Smooth muscle cell (in vitro differentiated cells): ENCODE data around the gene CDK19. TPM values are rescaled to one million over a fixed set of nuclear protein-coding genes. Genes with fewer than 3 reads are reported as not detected.

Source experiments
- DNase-seq: peaks from one replicate; lab custom pipeline; 2025; ENCODE audit not compliant: unreplicated experiment; lab: John Stamatoyannopoulos, UW
- H2AFZ ChIP-seq: fragments of 200-600 bp; sonication (generic); 2 replicates; pipeline ENCODE4 v1.6.0; 2016; ENCODE audit warnings: antibody characterized with exemption, low read depth, mild to moderate bottlenecking
- H3F3A ChIP-seq: fragments of 200-600 bp; sonication (generic); 2 replicates; pipeline ENCODE4 v1.6.0; 2017; ENCODE audit warnings: antibody characterized with exemption, low read depth
- H3K27ac ChIP-seq: fragments of 200-600 bp; sonication (generic); 2 replicates; pipeline ENCODE4 v1.5.1; 2016; ENCODE audit warnings: low read depth, mild to moderate bottlenecking
- H3K27me3 ChIP-seq: fragments of 200-600 bp; sonication (generic); 2 replicates; pipeline ENCODE4 v1.6.1; 2016; ENCODE audit warnings: low read depth, mild to moderate bottlenecking
- H3K36me3 ChIP-seq: fragments of 200-600 bp; sonication (generic); 2 replicates; pipeline ENCODE4 v1.5.1; 2016; ENCODE audit warnings: low read depth
- H3K4me1 ChIP-seq: fragments of 200-600 bp; sonication (generic); 2 replicates; pipeline ENCODE4 v1.5.1; 2016; ENCODE audit warnings: low read depth
- H3K4me2 ChIP-seq: fragments of 200-600 bp; sonication (generic); 2 replicates; pipeline ENCODE4 v1.6.0; 2016; ENCODE audit warnings: mild to moderate bottlenecking
- H3K4me3 ChIP-seq: fragments of 200-600 bp; sonication (generic); 2 replicates; pipeline ENCODE4 v1.5.1; 2016; ENCODE audit warnings: mild to moderate bottlenecking
- H3K79me2 ChIP-seq: fragments of 200-600 bp; sonication (generic); 2 replicates; pipeline ENCODE4 v1.6.0; 2016; ENCODE audit warnings: low read depth, mild to moderate bottlenecking
- H3K9ac ChIP-seq: fragments of 200-600 bp; sonication (generic); 2 replicates; pipeline ENCODE4 v1.6.0; 2016; ENCODE audit warnings: low read depth
- H3K9me3 ChIP-seq: fragments of 200-600 bp; sonication (generic); replicated peaks from 2 replicates; pipeline ENCODE4 v1.5.1; 2016; ENCODE audit warnings: low read depth
- H4K20me1 ChIP-seq: fragments of 200-600 bp; sonication (generic); 2 replicates; pipeline ENCODE4 v1.6.0; 2016; ENCODE audit warnings: low read depth
- WGBS: methylation state at CpG from one replicate; pipeline ENCODE4 v1.1.7; 2016; ENCODE audit warnings: low lambda C conversion rate; 5-methylcytosine and 5-hydroxymethylcytosine counted together
- polyA plus RNA-seq: library from polyadenylated mRNA; unstranded; fragments of >200 nt; fragmentation: Nextera tagmentation; extraction: Ambion mirVana; gene quantifications from 2 replicates; pipeline ENCODE4 v1.2.1, GENCODE V29; 2016
- total RNA-seq: library from RNA; depleted of rRNA; stranded (reverse); fragments of >200 nt; gene quantifications from 2 replicates; pipeline ENCODE4 v1.2.3, GENCODE V29; 2014
- TF ChIP-seq, protein P1 (sequence below): fragments of 200-600 bp; sonication (generic); IDR thresholded peaks from 2 replicates; pipeline ENCODE4 v1.5.1; 2017; ENCODE audit warnings: borderline replicate concordance, mild to moderate bottlenecking, antibody characterized with exemption; ENCODE audit not compliant: insufficient read depth, poor library complexity, severe bottlenecking

The CDK19 gene
- total and polyA plus RNA-seq, 2 experiments from 2014 or later: 3.7 to 14.0 TPM

DNA sequence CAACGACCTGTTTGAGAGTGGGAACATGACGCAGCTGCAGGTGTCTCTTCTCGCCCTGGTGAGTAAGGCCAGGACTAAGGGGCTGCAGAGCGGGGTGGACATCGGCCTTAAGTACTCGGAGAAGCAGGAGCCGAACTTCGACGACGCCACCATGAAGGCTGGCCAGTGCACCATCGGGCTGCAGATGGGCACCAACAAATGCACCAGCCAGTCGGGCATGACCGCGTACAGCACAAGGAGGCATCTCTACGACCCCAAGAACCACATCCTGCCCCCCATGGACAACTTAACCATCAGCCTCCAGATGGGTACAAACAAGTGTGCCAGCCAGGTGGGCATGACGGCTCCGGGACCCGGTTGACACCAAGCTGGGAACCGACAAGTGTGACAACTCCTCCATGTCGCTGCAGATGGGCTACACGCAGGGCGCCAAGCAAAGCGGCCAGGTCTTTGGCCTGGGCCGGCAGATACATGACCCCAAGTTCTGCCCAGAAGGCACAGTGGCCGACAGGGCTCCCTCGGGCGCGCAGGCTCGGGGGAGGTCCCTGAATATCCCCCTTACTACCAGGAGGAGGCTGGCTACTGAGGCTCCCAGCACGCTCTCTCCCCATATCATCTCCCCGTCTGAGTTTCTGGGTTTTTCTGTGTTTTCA lies 43.4 kb upstream of the CDK19 start:
- H3K4me1 ChIP-seq: no peaks in the 10 kb centered on the region
- no peaks in the 10 kb centered on the region for H3K9me3 ChIP-seq
- H3K4me3 ChIP-seq: no peak overlapping the region
- no peaks in the 10 kb centered on the region for H3F3A ChIP-seq
- TF ChIP-seq, protein P1, sequence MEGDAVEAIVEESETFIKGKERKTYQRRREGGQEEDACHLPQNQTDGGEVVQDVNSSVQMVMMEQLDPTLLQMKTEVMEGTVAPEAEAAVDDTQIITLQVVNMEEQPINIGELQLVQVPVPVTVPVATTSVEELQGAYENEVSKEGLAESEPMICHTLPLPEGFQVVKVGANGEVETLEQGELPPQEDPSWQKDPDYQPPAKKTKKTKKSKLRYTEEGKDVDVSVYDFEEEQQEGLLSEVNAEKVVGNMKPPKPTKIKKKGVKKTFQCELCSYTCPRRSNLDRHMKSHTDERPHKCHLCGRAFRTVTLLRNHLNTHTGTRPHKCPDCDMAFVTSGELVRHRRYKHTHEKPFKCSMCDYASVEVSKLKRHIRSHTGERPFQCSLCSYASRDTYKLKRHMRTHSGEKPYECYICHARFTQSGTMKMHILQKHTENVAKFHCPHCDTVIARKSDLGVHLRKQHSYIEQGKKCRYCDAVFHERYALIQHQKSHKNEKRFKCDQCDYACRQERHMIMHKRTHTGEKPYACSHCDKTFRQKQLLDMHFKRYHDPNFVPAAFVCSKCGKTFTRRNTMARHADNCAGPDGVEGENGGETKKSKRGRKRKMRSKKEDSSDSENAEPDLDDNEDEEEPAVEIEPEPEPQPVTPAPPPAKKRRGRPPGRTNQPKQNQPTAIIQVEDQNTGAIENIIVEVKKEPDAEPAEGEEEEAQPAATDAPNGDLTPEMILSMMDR: no peak
- no peak overlapping the region for H3K9ac ChIP-seq
- H3K27ac ChIP-seq: no peak overlapping the region
- no peaks in the 10 kb centered on the region for H3K27me3 ChIP-seq
- DNase-seq: no peak
- H2AFZ ChIP-seq: no peak overlapping the region
- no peaks in the 10 kb centered on the region for H4K20me1 ChIP-seq
- WGBS: 97% methylated on average over 31 of the region's 31 CpGs
- H3K79me2 ChIP-seq: no peaks in the 10 kb centered on the region
- no peak overlapping the region for H3K4me2 ChIP-seq
- H3K36me3 ChIP-seq: no peaks in the 10 kb centered on the region

DNA sequence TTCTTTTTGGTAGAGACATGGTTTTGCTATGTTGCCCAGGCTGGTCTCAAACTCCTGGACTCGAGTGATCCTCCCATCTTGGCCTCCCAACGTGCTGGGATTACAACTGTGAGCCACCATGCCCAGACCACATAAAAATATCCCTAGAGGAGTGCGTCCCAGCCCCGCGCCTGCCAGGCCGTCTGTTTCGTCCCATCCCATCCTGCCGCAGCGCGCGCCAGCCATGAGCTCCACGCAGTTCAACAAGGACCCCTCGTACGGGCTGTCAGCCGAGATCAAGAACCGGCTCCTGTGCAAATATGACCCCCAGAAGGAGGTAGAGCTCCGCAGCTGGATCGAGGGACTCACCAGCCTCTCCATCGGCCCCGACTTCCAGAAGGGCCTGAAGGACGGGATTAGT lies 42.7 kb upstream of the CDK19 start:
- Histone ChIP-seq H3K9ac (no peak overlapping the region), H3K4me2 (no peak overlapping the region), H4K20me1 (no peaks in the 10 kb centered on the region), H3K9me3 (no peaks in the 10 kb centered on the region), H3K4me1 (no peaks in the 10 kb centered on the region), H3K79me2 (no peaks in the 10 kb centered on the region), H3F3A (no peaks in the 10 kb centered on the region), H3K36me3 (no peaks in the 10 kb centered on the region), H3K4me3 (no peak overlapping the region), H2AFZ (no peak overlapping the region), H3K27me3 (no peaks in the 10 kb centered on the region), H3K27ac (no peak overlapping the region)
- whole genome bisulfite sequencing: 96% methylated on average over 21 of the region's 21 CpGs
- DNase-seq: no peak
- TF ChIP-seq, protein P1: no peak

DNA sequence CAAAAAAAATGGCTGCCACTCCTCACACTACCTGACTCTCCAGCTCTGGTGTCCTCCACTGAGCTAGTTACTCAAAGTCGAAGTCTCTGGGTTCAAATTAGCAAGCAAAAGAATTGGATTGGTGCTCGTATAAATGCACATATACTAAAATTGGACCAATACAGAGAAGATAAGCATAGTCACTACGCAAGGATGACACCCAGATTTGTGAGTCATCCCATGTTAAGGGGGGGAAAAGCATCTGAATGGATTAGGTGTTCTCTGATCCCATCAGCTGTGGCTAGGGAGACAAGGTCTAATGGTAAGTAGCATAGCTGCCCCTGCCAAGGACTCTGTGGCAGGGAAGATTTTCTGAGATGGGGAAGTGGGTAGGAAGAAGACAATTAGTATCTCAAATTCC lies 41.0 kb upstream of the CDK19 start:
- no peak overlapping the region for H3K9ac ChIP-seq
- no peak overlapping the region for H3K4me2 ChIP-seq
- H2AFZ ChIP-seq: no peak overlapping the region
- no peaks in the 10 kb centered on the region for H3K79me2 ChIP-seq
- no peak for DNase-seq
- no peaks in the 10 kb centered on the region for H3K4me1 ChIP-seq
- no peaks in the 10 kb centered on the region for H3K27me3 ChIP-seq
- 83% methylated on average over 3 of the region's 3 CpGs for WGBS
- H4K20me1 ChIP-seq: no peaks in the 10 kb centered on the region
- H3F3A ChIP-seq: no peaks in the 10 kb centered on the region
- TF ChIP-seq, protein P1: no peak
- no peak overlapping the region for H3K27ac ChIP-seq
- no peak overlapping the region for H3K4me3 ChIP-seq
- no peaks in the 10 kb centered on the region for H3K36me3 ChIP-seq
- no peaks in the 10 kb centered on the region for H3K9me3 ChIP-seq
